Astrocyte of the cerebellum (primary cell): ENCODE results near the gene ACACA.
A peak's percentile ranks its signal among the peaks of the same experiment; 100 is the strongest.

ENCODE experiments used
- DNase-seq: peaks from one replicate; pipeline ENCODE4 v3.0.0-alpha.2; 2011; ENCODE audit warnings: low read depth
- H3K4me3 ChIP-seq: 2 replicates; pipeline ENCODE4 v1.5.1; 2011; ENCODE audit warnings: mild to moderate bottlenecking, low read depth, low read length, moderate library complexity
- in situ Hi-C: cut with HindIII; loops from 2 replicates; pipeline ENCODE4 v1.10.0; 2017; ENCODE audit warnings: low sequenced_read_pairs
- TF ChIP-seq, protein P1 (sequence below): IDR thresholded peaks from 2 replicates; pipeline ENCODE4 v1.5.1; 2012; ENCODE audit warnings: low read length, low read depth, moderate library complexity, mild to moderate bottlenecking; ENCODE audit errors: missing control alignments

Gene ACACA

DNA sequence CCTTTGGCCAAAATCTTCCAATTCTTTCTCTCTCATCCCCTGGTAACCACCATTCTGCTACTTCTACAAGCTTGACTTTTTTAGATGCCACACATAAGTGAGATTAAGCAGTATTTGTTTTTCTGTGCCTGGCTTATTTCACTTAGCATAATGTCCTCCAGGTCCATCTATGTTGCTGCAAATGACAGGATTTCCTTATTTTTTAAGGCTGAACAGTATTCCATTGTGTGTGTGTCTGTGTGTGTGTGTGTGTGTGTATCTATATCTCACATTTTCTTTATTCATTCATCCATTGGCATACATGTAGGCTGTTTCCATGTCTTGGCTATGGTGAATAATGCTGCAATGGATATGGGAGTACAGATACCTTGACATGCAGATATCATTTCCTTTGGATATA, 6.1 kb downstream of the ACACA start:
- in situ Hi-C loops: no loop called here
- TF ChIP-seq, protein P1, sequence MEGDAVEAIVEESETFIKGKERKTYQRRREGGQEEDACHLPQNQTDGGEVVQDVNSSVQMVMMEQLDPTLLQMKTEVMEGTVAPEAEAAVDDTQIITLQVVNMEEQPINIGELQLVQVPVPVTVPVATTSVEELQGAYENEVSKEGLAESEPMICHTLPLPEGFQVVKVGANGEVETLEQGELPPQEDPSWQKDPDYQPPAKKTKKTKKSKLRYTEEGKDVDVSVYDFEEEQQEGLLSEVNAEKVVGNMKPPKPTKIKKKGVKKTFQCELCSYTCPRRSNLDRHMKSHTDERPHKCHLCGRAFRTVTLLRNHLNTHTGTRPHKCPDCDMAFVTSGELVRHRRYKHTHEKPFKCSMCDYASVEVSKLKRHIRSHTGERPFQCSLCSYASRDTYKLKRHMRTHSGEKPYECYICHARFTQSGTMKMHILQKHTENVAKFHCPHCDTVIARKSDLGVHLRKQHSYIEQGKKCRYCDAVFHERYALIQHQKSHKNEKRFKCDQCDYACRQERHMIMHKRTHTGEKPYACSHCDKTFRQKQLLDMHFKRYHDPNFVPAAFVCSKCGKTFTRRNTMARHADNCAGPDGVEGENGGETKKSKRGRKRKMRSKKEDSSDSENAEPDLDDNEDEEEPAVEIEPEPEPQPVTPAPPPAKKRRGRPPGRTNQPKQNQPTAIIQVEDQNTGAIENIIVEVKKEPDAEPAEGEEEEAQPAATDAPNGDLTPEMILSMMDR: no peak
- DNase-seq: no peak
- no peak overlapping the region for H3K4me3 ChIP-seq

DNA sequence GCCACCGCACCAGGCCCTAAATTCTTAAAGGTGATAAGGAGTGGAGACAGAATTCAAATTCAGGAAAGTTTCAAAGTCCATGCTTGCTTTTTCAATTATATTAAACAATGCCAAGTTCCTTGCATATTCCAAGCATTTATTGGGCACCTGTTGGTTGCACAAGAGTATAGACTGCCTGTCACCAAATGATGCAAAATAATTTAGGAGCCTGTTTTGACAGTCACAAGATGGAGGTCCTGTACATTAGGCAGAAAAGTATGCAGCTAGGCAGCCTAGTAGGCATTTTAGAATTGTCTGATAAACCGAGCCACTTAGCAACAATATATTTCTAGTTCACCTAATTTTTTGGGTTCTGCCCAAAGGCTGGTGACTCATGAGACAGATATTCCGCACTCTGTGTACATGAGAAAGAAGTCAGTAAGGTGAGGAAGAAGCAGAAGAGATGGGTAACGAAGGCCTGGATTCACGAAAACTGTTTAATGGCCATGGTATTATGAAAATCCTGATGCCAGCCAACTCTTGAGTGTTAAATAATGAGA, 7.3 kb downstream of the ACACA start:
- in situ Hi-C loops: no loop called here
- TF ChIP-seq, protein P1: no peak
- DNase-seq: no peak
- no peak overlapping the region for H3K4me3 ChIP-seq

DNA sequence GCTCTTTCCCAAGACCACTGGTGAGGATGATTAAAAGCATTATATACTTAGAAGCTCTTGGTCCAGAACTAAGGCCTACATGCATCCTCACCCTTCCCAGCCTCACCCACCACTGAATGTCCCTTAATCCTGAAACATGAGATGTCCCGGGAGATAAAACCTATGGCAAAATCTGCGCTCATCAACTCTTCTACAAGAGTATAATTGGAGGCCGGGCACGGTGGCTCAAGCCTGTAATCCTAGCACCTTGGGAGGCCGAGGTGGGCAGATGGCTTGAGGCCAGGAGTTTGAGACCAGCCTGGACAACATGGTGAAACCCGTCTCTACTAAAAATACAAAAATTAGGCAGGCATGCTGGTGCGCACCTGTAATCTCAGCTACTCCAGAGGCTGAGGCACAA, 13.3 kb downstream of the ACACA start:
- DNase-seq: no peak
- in situ Hi-C loops: no loop called here
- no peak overlapping the region for H3K4me3 ChIP-seq
- TF ChIP-seq, protein P1: no peak

DNA sequence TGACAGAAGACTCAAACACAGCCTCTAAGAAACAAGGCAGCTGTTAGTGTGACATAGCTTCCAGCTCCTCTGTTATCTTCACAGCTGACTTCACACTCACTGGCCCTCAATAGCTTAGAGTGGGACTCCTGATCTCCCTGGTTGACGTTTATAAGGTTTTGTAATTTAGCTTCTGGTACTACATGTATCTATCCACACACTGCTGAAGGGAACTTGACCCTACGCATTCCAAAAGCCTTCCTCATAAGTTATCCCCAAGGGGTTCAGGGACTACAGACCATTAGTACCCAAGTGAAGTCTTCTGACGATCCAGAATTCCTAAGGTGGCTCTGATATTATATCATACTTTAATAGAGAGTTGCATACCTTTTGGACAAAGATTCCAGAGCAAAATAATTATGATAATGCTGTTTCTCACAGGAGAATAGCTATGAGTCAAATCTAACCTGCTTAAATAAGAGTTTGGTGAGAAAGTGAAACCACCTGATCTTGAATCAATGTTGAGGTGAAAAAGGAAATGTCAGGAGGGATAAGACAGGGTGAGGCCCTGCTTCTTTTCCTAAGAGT, 14.5 kb downstream of the ACACA start:
- no peak overlapping the region for H3K4me3 ChIP-seq
- TF ChIP-seq, protein P1: no peak
- DNase-seq: peak; percentile 54
- in situ Hi-C loops: no loop called here

DNA sequence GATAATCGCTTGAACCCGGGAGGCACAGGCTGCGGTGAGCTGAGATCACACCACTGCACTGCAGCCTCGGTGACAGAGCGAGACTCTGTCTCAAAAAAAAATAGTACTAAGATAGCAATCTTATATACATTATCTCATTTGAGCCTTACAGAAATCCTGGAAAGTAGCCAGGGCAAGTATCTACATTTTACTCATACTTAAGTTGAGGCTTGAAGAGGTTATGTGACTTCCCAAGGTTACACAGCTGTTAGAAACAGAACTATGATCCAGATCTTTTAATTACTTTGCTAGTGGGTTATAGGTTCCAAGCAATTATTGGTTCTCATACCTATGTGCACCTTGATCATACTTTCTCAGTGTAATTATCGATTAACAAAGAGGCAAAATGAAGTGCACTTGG, 15.5 kb downstream of the ACACA start:
- in situ Hi-C loops: no loop called here
- DNase-seq: no peak
- TF ChIP-seq, protein P1: no peak

DNA sequence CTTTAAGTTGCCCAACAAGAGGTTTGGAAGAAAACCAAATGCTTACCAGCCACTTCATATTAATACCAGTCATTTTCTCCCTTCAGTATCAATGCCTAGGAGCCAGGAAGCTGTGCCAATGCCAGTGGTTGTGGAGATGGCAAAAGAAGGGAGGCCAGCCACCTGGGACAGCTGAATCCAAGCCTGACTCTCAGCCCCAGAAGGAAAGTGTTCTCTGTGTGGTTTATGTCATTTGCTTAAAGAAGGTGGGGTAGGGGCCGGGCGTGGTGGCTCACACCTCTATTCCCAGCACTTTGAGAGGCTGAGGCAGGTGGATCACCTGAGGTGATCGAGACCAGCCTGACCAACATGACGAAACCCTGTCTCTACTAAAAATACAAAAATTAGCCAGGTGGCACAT, 17.5 kb downstream of the ACACA start:
- in situ Hi-C loops: no loop called here
- TF ChIP-seq, protein P1: no peak
- no peak overlapping the region for H3K4me3 ChIP-seq
- DNase-seq: no peak

More for the DNA sequence above, 15.5 kb downstream of the ACACA start:
- no peak overlapping the region for H3K4me3 ChIP-seq
